HL-60 (cell line): Measurements from ENCODE around the gene GMEB2.

Experiments
- CTCF ChIP-seq: IDR thresholded peaks from one replicate; pipeline ENCODE4 v1.5.1; 2011; ENCODE audit warnings: low read length, control low read depth, inconsistent platforms; ENCODE audit not compliant: insufficient read depth
- POLR2AphosphoS5 ChIP-seq: IDR thresholded peaks from 2 replicates; pipeline ENCODE4 v1.6.1; 2012; ENCODE audit warnings: low read depth
- REST ChIP-seq: IDR thresholded peaks from 2 replicates; pipeline ENCODE4 v1.6.1; 2012; ENCODE audit warnings: low read depth; ENCODE audit not compliant: insufficient replicate concordance

GRCh38 chr20:63541371-63541770 lies 85.5 kb downstream of the GMEB2 start:
- no peak for TF ChIP-seq POLR2AphosphoS5
- TF ChIP-seq CTCF = no peak
- no peak for TF ChIP-seq REST
